Activated CD4-positive, alpha-beta T cell treated with anti-CD3 and anti-CD28 coated beads for 48 hours (primary cell): Measurements from ENCODE around the gene AUTS2.

Experiments used
- DNase-seq: peaks from one replicate; pipeline ENCODE4 v3.0.0-alpha.2; 2020

AUTS2 gene

GRCh38 chr7:69692611-69693010 lies 94.3 kb downstream of the AUTS2 start:
- DNase-seq: no peak

- no peak for DNase-seq
Observed at GRCh38 chr7:69693042-69693441, 94.8 kb downstream of the AUTS2 start.

GRCh38 chr7:69696054-69696591 lies 97.8 kb downstream of the AUTS2 start:
- DNase-seq: no peak

- no peak for DNase-seq
Observed at GRCh38 chr7:69696686-69697685, 98.7 kb downstream of the AUTS2 start.

- no peak for DNase-seq
Observed at GRCh38 chr7:69698109-69698825, 100.0 kb downstream of the AUTS2 start.

- no peak for DNase-seq
Observed at GRCh38 chr7:69699931-69700330, 101.7 kb downstream of the AUTS2 start.

GRCh38 chr7:69700331-69700730 lies 102.1 kb downstream of the AUTS2 start:
- no peak for DNase-seq

- no peak for DNase-seq
Observed at GRCh38 chr7:69701288-69701687, 103.0 kb downstream of the AUTS2 start.

- no peak for DNase-seq
Observed at GRCh38 chr7:69702357-69702756, 104.1 kb downstream of the AUTS2 start.

- no peak for DNase-seq
Observed at GRCh38 chr7:69703099-69703498, 104.8 kb downstream of the AUTS2 start.

- DNase-seq: no peak
Observed at GRCh38 chr7:69706070-69706469, 107.8 kb downstream of the AUTS2 start.

- DNase-seq: no peak
Observed at GRCh38 chr7:69708857-69709256, 110.6 kb downstream of the AUTS2 start.

- no peak for DNase-seq
Observed at GRCh38 chr7:69710768-69711438, 112.6 kb downstream of the AUTS2 start.

GRCh38 chr7:69714886-69715576 lies 116.8 kb downstream of the AUTS2 start:
- no peak for DNase-seq

- DNase-seq: no peak
Observed at GRCh38 chr7:69717221-69717620, 118.9 kb downstream of the AUTS2 start.

GRCh38 chr7:69719717-69720116 lies 121.4 kb downstream of the AUTS2 start:
- no peak for DNase-seq

GRCh38 chr7:69722843-69723242 lies 124.6 kb downstream of the AUTS2 start:
- DNase-seq: no peak

- no peak for DNase-seq
Observed at GRCh38 chr7:69723663-69724062, 125.4 kb downstream of the AUTS2 start.

GRCh38 chr7:69728304-69728703 lies 130.0 kb downstream of the AUTS2 start:
- DNase-seq: no peak

GRCh38 chr7:69732203-69732602 lies 133.9 kb downstream of the AUTS2 start:
- no peak for DNase-seq

GRCh38 chr7:69735582-69735981 lies 137.3 kb downstream of the AUTS2 start:
- no peak for DNase-seq

GRCh38 chr7:69736126-69736810 lies 138.0 kb downstream of the AUTS2 start:
- no peak for DNase-seq
